Caco-2 (cell line): ENCODE results near the gene TUBGCP6. TPM values are rescaled to one million over a fixed set of nuclear protein-coding genes. Genes with fewer than 3 reads are reported as not detected.

Experiments
- BruUV-seq: library from RNA; stranded (reverse); fragments of 400-500 nt; replicated peaks from 2 replicates; lab custom pipeline; 2021; lab: Mats Ljungman, UMichigan
- CTCF ChIA-PET: fragments of 300-600 bp; sonication (Branson Sonifier 250); formaldehyde crosslinking; loops from one replicate; lab custom pipeline; 2022; ENCODE audit warnings: antibody characterized with exemption; lab: Charles Lee
- POLR2A ChIA-PET: fragments of 300-600 bp; sonication (Branson Sonifier 250); formaldehyde crosslinking; loops from one replicate; lab custom pipeline; 2022; ENCODE audit warnings: antibody characterized with exemption; lab: Charles Lee
- DNase-seq, 2 experiments: peaks; one replicate each; pipeline versions ENCODE4 v3.0.0 to v3.0.0-alpha.2; 2020 to 2022
- H3K27me3 ChIP-seq: replicated peaks from 2 replicates; pipeline ENCODE4 v1.6.0; 2011; ENCODE audit warnings: low read length; ENCODE audit not compliant: control insufficient read depth, insufficient read depth
- H3K36me3 ChIP-seq: 2 replicates; pipeline ENCODE4 v1.5.1; 2011; ENCODE audit warnings: low read length; ENCODE audit not compliant: control insufficient read depth, insufficient read depth
- H3K4me1 ChIP-seq: fragments of 250-450 bp; sonication (Bioruptor Pico); 2 replicates; pipeline ENCODE4 v1.5.1; 2020; ENCODE audit warnings: mild to moderate bottlenecking
- H3K4me3 ChIP-seq: 2 replicates; pipeline ENCODE4 v1.5.1; 2011; ENCODE audit warnings: low read depth, mild to moderate bottlenecking, control low read depth, low read length
- H3K9me3 ChIP-seq: fragments of 250-450 bp; sonication (Bioruptor Pico); 2 replicates; pipeline ENCODE4 v1.5.1; 2020; ENCODE audit warnings: mild to moderate bottlenecking, moderate library complexity
- H3K27ac Mint-ChIP-seq: one replicate; pipeline ENCODE4 v1.8.0; 2022; ENCODE audit warnings: mixed read lengths; ENCODE audit not compliant: unreplicated experiment
- H3K27me3 Mint-ChIP-seq: one replicate; pipeline ENCODE4 v1.8.0; 2022; ENCODE audit warnings: mixed read lengths; ENCODE audit not compliant: insufficient read depth, unreplicated experiment
- H3K36me3 Mint-ChIP-seq: one replicate; pipeline ENCODE4 v1.8.0; 2022; ENCODE audit warnings: mild to moderate bottlenecking, mixed read lengths; ENCODE audit not compliant: insufficient read depth, unreplicated experiment
- H3K4me1 Mint-ChIP-seq: one replicate; pipeline ENCODE4 v1.8.0; 2022; ENCODE audit warnings: low read depth, mixed read lengths; ENCODE audit not compliant: unreplicated experiment
- H3K4me3 Mint-ChIP-seq: one replicate; pipeline ENCODE4 v1.8.0; 2022; ENCODE audit warnings: mild to moderate bottlenecking, moderate library complexity, mixed read lengths; ENCODE audit not compliant: unreplicated experiment
- H3K9me3 Mint-ChIP-seq: one replicate; pipeline ENCODE4 v1.8.0; 2022; ENCODE audit warnings: mixed read lengths; ENCODE audit not compliant: unreplicated experiment
- intact Hi-C: fragments of 100-400 bp; cut with micrococcal nuclease; formaldehyde crosslinking; loops from one replicate; pipeline ENCODE4 v1.10.0; 2022; ENCODE audit not compliant: unreplicated experiment
- total RNA-seq: library from RNA; stranded (reverse); gene quantifications from 2 replicates; pipeline ENCODE4 v1.2.3, GENCODE V29; 2022
- TF ChIP-seq, protein P1 (sequence below), 2 experiments: fragments of 200-600 bp in 1 of 2; IDR thresholded peaks; 1 replicate in 1 of 2; 2 replicates in 1 of 2; pipeline versions ENCODE4 v1.5.1 to v1.8.0; 2011 to 2022; ENCODE audit warnings: antibody characterized with exemption in 1 of 2, control low read depth in 1 of 2, inconsistent platforms in 1 of 2, low read depth in 1 of 2, low read length in 1 of 2, mild to moderate bottlenecking in 1 of 2, moderate library complexity in 1 of 2; ENCODE audit not compliant: insufficient read depth in 1 of 2, severe bottlenecking in 1 of 2, unreplicated experiment in 1 of 2

Gene TUBGCP6
- total RNA-seq, 1 experiment from 2014 or later, result 29.3 TPM

DNA sequence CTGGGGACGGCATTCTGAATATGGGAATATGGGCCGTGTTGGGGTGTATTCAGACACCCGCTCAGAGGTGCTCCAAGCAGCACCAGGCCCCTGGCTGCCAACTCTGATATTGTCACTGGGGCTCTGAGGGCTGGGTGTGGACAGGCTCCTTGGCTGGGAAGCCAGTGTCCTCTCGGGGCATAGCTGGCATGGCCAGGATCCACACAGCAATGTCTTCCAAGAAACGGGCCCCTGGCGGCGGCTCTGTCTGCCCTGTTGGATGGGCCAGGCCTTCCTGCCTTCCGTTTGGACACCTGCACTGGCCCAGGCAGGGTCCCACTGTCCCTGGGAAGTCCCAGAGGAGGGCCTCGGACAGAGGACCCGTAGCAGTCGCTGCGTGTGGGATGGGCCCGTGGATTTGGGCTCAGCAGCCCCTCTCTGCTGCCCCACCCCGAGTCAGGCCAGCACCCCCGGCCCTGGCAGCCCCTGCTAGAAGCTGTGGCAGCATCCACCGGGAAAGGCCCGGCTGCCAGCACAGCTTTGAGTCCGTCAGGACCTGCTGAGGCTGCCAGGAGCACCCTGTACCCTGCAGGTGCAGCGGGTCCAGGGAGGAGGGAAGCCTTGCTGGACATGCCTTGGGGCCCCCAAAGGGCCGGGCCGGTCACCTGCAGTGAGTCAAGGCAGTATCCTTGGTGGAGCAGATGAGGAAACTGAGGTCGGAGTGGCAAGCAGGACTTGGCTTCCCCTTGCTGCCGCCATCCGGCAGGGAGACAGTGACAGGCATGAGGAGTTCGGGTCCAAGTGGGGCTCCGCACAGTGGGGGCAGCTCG lies 70.2 kb downstream of the TUBGCP6 start:
- H3K36me3 Mint-ChIP-seq, result no peaks in the 10 kb centered on the region
- Histone ChIP-seq H3K9me3 (no peaks in the 10 kb centered on the region), H3K36me3 (no peaks in the 10 kb centered on the region), H3K27me3 (no peaks in the 10 kb centered on the region), H3K4me1 (peaks cover 13% of the 10 kb centered on the region; the same call in 1 of the 2 replicates), H3K4me3 (no peak overlapping the region)
- TF ChIP-seq, protein P1, sequence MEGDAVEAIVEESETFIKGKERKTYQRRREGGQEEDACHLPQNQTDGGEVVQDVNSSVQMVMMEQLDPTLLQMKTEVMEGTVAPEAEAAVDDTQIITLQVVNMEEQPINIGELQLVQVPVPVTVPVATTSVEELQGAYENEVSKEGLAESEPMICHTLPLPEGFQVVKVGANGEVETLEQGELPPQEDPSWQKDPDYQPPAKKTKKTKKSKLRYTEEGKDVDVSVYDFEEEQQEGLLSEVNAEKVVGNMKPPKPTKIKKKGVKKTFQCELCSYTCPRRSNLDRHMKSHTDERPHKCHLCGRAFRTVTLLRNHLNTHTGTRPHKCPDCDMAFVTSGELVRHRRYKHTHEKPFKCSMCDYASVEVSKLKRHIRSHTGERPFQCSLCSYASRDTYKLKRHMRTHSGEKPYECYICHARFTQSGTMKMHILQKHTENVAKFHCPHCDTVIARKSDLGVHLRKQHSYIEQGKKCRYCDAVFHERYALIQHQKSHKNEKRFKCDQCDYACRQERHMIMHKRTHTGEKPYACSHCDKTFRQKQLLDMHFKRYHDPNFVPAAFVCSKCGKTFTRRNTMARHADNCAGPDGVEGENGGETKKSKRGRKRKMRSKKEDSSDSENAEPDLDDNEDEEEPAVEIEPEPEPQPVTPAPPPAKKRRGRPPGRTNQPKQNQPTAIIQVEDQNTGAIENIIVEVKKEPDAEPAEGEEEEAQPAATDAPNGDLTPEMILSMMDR (IDR thresholded peaks at IDR 0.05; ENCODE audit: insufficient read depth in 1 of 2, low read depth in 1 of 2, low read length in 1 of 2, severe bottlenecking in 1 of 2, unreplicated experiment in 1 of 2), result no peak
- no peak for DNase-seq
- H3K4me3 Mint-ChIP-seq, result no peak overlapping the region
- ChIA-PET CTCF (no interaction called here), POLR2A (no interaction called here)
- H3K27me3 Mint-ChIP-seq, result peaks cover 3% of the 10 kb centered on the region
- H3K9me3 Mint-ChIP-seq, result no peaks in the 10 kb centered on the region
- intact Hi-C loops, result no loop called here
- H3K4me1 Mint-ChIP-seq, result peaks cover 2% of the 10 kb centered on the region
- BruUV-seq, result no TSS peak
- no peak overlapping the region for H3K27ac Mint-ChIP-seq

DNA sequence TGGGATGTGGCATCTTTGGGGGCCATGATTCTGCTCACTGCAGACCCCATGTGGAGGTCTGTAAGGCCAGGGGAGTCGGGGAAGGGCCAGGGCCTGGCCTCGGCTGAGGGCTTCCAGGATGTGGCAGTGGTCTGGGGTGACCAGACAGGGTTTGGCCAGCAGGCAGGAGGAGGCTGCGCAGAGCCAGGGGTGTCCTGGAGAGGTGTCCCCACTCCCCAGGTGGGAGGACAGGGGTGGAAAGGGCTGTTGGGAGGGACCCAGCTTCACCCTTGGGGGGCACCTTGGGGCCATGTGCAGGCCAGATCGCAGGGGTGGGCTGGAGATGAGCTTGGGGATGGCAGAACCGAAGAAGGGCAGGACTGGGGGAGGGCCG lies 70.9 kb downstream of the TUBGCP6 start:
- DNase-seq, result no peak
- intact Hi-C loops, result no loop called here
- POLR2A ChIA-PET, result no interaction called here

DNA sequence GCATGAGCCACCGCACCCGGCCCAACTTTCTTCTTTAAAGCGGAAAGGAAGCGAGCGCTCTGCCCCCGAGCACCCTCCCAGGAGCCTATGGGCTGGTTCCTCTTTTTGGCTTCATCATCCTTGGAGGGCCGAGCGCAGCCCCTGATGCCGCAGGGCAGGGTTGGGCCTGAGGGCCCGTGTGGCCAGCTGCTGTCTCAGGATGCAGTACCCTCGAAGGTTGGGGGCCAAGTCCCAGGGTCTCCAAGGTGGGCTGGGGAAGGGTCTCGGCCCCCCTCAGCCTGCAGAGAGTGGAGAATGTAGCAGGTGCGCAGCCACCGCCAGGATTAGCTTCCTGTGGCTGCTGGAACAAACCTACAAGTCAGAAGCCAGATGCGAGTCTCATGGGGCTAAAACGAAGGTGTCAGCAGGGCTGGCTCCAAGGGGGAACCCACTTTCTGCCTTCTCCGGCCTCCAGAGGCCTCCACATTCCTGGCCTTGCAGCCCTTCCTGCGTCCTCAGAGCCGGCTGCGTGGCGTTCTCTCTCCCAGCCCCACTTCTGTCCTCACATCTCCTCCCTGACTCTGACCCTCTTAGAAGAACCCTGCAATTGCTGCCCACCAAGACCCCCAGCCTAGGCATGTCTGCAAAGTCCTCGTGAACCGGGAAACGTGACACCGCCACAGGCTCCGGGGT lies 71.4 kb downstream of the TUBGCP6 start:
- H3K4me1 Mint-ChIP-seq, result no peaks in the 10 kb centered on the region
- no peak for DNase-seq
- H3K9me3 Mint-ChIP-seq, result no peaks in the 10 kb centered on the region
- peaks cover 7% of the 10 kb centered on the region for H3K27me3 Mint-ChIP-seq
- H3K36me3 Mint-ChIP-seq, result no peaks in the 10 kb centered on the region
- CTCF ChIA-PET, result no interaction called here
- no TSS peak for BruUV-seq
- POLR2A ChIA-PET, result no interaction called here
- TF ChIP-seq, protein P1 (IDR thresholded peaks at IDR 0.05; ENCODE audit: insufficient read depth in 1 of 2, low read depth in 1 of 2, low read length in 1 of 2, severe bottlenecking in 1 of 2, unreplicated experiment in 1 of 2), result no peak
- H3K4me3 Mint-ChIP-seq, result no peak overlapping the region
- H3K36me3 ChIP-seq, result no peaks in the 10 kb centered on the region
- H3K27ac Mint-ChIP-seq, result no peak overlapping the region
- H3K4me1 ChIP-seq, result peaks cover 11% of the 10 kb centered on the region; the same call in 1 of the 2 replicates
- no peaks in the 10 kb centered on the region for H3K9me3 ChIP-seq
- intact Hi-C loops, result no loop called here
- no peak overlapping the region for H3K4me3 ChIP-seq
- H3K27me3 ChIP-seq, result no peaks in the 10 kb centered on the region

More for the DNA sequence above, 70.9 kb downstream of the TUBGCP6 start:
- H3K4me1 Mint-ChIP-seq, result no peaks in the 10 kb centered on the region
- TF ChIP-seq, protein P1 (IDR thresholded peaks at IDR 0.05; ENCODE audit: insufficient read depth in 1 of 2, low read depth in 1 of 2, low read length in 1 of 2, severe bottlenecking in 1 of 2, unreplicated experiment in 1 of 2), result no peak
- H3K36me3 Mint-ChIP-seq, result no peaks in the 10 kb centered on the region
- H3K9me3 Mint-ChIP-seq, result no peaks in the 10 kb centered on the region
- H3K4me1 ChIP-seq, result peaks cover 11% of the 10 kb centered on the region; the same call in 1 of the 2 replicates
- H3K27me3 Mint-ChIP-seq, result peaks cover 3% of the 10 kb centered on the region
- no peaks in the 10 kb centered on the region for H3K9me3 ChIP-seq
- H3K27me3 ChIP-seq, result no peaks in the 10 kb centered on the region
- no TSS peak for BruUV-seq
- no peak overlapping the region for H3K4me3 Mint-ChIP-seq
- no peaks in the 10 kb centered on the region for H3K36me3 ChIP-seq
- H3K27ac Mint-ChIP-seq, result no peak overlapping the region
- H3K4me3 ChIP-seq, result no peak overlapping the region
- CTCF ChIA-PET, result no interaction called here
